Fibroblast of lung (primary cell): ENCODE data around the gene MAP3K2. TPM values are rescaled to one million over a fixed set of nuclear protein-coding genes. Genes with fewer than 3 reads are reported as not detected.

Experiments
- DNase-seq, 2 donors: peaks; one replicate each; pipeline versions ENCODE4 v3.0.0 to v3.0.0-alpha.2; 2010; ENCODE audit warnings: low read depth in 2 of 2
- H2AFZ ChIP-seq: 2 replicates; pipeline ENCODE4 v1.5.1; 2012; ENCODE audit warnings: low read length, control low read depth, inconsistent platforms
- H3K27ac ChIP-seq: 2 replicates; pipeline ENCODE4 v1.5.1; 2011; ENCODE audit warnings: low read length, control low read depth; ENCODE audit not compliant: insufficient read depth
- H3K27me3 ChIP-seq: 2 replicates; pipeline ENCODE4 v1.5.1; 2011; ENCODE audit warnings: mild to moderate bottlenecking, low read length; ENCODE audit not compliant: control insufficient read depth, insufficient read depth
- H3K36me3 ChIP-seq: 2 replicates; pipeline ENCODE4 v1.5.1; 2011; ENCODE audit warnings: low read length; ENCODE audit not compliant: control insufficient read depth, insufficient read depth
- H3K4me1 ChIP-seq: 2 replicates; pipeline ENCODE4 v1.5.1; 2011; ENCODE audit warnings: low read length; ENCODE audit not compliant: control insufficient read depth, insufficient read depth; ENCODE audit errors: extremely low read depth
- H3K4me2 ChIP-seq: 2 replicates; pipeline ENCODE4 v1.5.1; 2011; ENCODE audit warnings: low read length, control low read depth; ENCODE audit not compliant: insufficient read depth; ENCODE audit errors: extremely low read depth
- H3K4me3 ChIP-seq, 4 experiments: fragments of 200-600 bp in 1 of 4; sonication (generic) in 1 of 4; replicated peaks in 1 of 4; 2 replicates each; pipeline ENCODE4 v1.5.1; 2011 to 2016; ENCODE audit warnings: low read length in 4 of 4, low read depth in 3 of 4, mild to moderate bottlenecking in 3 of 4, control low read depth in 2 of 4, inconsistent platforms in 1 of 4, mixed read lengths in 1 of 4; ENCODE audit not compliant: insufficient read depth in 1 of 4; ENCODE audit errors: control extremely low read depth in 1 of 4
- H3K79me2 ChIP-seq: 2 replicates; pipeline ENCODE4 v1.5.1; 2012; ENCODE audit warnings: mild to moderate bottlenecking, low read length, inconsistent platforms; ENCODE audit not compliant: control insufficient read depth, insufficient read depth
- H3K9ac ChIP-seq: 2 replicates; pipeline ENCODE4 v1.5.1; 2011; ENCODE audit warnings: mild to moderate bottlenecking, low read length, control low read depth; ENCODE audit not compliant: insufficient read depth
- H3K9me3 ChIP-seq: 2 replicates; pipeline ENCODE4 v1.5.1; 2012; ENCODE audit warnings: low read depth, low read length; ENCODE audit not compliant: control insufficient read depth, insufficient read depth
- H4K20me1 ChIP-seq: 2 replicates; pipeline ENCODE4 v1.5.1; 2011; ENCODE audit warnings: low read length; ENCODE audit not compliant: control insufficient read depth, insufficient read depth; ENCODE audit errors: extremely low read depth
- EZH2 ChIP-seq: IDR thresholded peaks from 2 replicates; pipeline ENCODE4 v1.5.1; 2012; ENCODE audit warnings: low read length, control low read depth, mild to moderate bottlenecking; ENCODE audit errors: missing control alignments
- polyA plus RNA-seq, 2 donors: library from polyadenylated mRNA; depleted of rRNA in 1 of 2; stranded (reverse) in 1 of 2; unstranded in 1 of 2; fragments of >200 nt; gene quantifications; 2 replicates each; pipeline ENCODE4 v1.2.1, GENCODE V29; 2011 to 2012; ENCODE audit warnings: missing spikeins in 1 of 2
- total RNA-seq: library from RNA; depleted of rRNA; stranded (reverse); fragments of >200 nt; gene quantifications from 2 replicates; pipeline ENCODE4 v1.2.1, GENCODE V29; 2014
- TF ChIP-seq, protein P1 (sequence below), 2 donors: IDR thresholded peaks in 1 of 2; conservative IDR thresholded peaks in 1 of 2; 1 replicate in 1 of 2; 2 replicates in 1 of 2; pipeline ENCODE4 v1.5.1; 2011 to 2012; ENCODE audit warnings: low read length in 2 of 2, control low read depth in 1 of 2, inconsistent platforms in 1 of 2, low read depth in 1 of 2, mild to moderate bottlenecking in 1 of 2

Gene MAP3K2
- total and polyA plus RNA-seq, 2 donors (not counting 1 experiment from before 2014, with no cell fraction given), result 15.6 to 30.1 TPM

GRCh38 chr2:127389778-127390435 lies 2.1 kb upstream of the MAP3K2 start:
- peaks cover 17% of the 10 kb centered on the region for H3K79me2 ChIP-seq
- no peak for TF ChIP-seq EZH2
- TF ChIP-seq, protein P1, sequence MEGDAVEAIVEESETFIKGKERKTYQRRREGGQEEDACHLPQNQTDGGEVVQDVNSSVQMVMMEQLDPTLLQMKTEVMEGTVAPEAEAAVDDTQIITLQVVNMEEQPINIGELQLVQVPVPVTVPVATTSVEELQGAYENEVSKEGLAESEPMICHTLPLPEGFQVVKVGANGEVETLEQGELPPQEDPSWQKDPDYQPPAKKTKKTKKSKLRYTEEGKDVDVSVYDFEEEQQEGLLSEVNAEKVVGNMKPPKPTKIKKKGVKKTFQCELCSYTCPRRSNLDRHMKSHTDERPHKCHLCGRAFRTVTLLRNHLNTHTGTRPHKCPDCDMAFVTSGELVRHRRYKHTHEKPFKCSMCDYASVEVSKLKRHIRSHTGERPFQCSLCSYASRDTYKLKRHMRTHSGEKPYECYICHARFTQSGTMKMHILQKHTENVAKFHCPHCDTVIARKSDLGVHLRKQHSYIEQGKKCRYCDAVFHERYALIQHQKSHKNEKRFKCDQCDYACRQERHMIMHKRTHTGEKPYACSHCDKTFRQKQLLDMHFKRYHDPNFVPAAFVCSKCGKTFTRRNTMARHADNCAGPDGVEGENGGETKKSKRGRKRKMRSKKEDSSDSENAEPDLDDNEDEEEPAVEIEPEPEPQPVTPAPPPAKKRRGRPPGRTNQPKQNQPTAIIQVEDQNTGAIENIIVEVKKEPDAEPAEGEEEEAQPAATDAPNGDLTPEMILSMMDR (conservative IDR thresholded peaks at IDR 0.05 in 1 of 2, IDR thresholded peaks at IDR 0.05 in 1 of 2; ENCODE audit: low read depth in 1 of 2, low read length in 2 of 2), result no peak
- H3K4me3 ChIP-seq, result no peak overlapping the region
- H3K4me2 ChIP-seq, result no peak overlapping the region
- no peaks in the 10 kb centered on the region for H3K27me3 ChIP-seq
- H4K20me1 ChIP-seq, result no peaks in the 10 kb centered on the region
- no peak overlapping the region for H3K27ac ChIP-seq
- no peak overlapping the region for H2AFZ ChIP-seq
- H3K9me3 ChIP-seq, result no peaks in the 10 kb centered on the region
- no peak for DNase-seq
- no peaks in the 10 kb centered on the region for H3K4me1 ChIP-seq
- no peaks in the 10 kb centered on the region for H3K36me3 ChIP-seq
- no peak overlapping the region for H3K9ac ChIP-seq

- Histone ChIP-seq H4K20me1 (no peaks in the 10 kb centered on the region), H3K27ac (peak overlapping the region; percentile 36), H3K9me3 (no peaks in the 10 kb centered on the region), H3K36me3 (no peaks in the 10 kb centered on the region), H2AFZ (no peak overlapping the region), H3K4me3 (peak overlapping the region; percentile 34 to 70 (median 52)), H3K79me2 (peaks cover 23% of the 10 kb centered on the region), H3K4me2 (peak overlapping the region; percentile 92), H3K4me1 (no peaks in the 10 kb centered on the region), H3K9ac (peak overlapping the region; percentile 66), H3K27me3 (no peaks in the 10 kb centered on the region)
- no peak for DNase-seq
- TF ChIP-seq EZH2, result no peak
- TF ChIP-seq, protein P1 (conservative IDR thresholded peaks at IDR 0.05 in 1 of 2, IDR thresholded peaks at IDR 0.05 in 1 of 2; ENCODE audit: low read depth in 1 of 2, low read length in 2 of 2), result no peak
These were observed 819 bp upstream of the MAP3K2 start for GRCh38 chr2:127388423-127389164.

- no peaks in the 10 kb centered on the region for H3K9me3 ChIP-seq
- TF ChIP-seq, protein P1 (conservative IDR thresholded peaks at IDR 0.05 in 1 of 2, IDR thresholded peaks at IDR 0.05 in 1 of 2; ENCODE audit: low read depth in 1 of 2, low read length in 2 of 2), result no peak
- TF ChIP-seq EZH2, result no peak
- DNase-seq, result peak; percentile 90 to 93
- peaks cover 35% of the 10 kb centered on the region for H3K79me2 ChIP-seq
- peak overlapping the region; percentile 50 to 96 (median 81) for H3K4me3 ChIP-seq
- H3K27ac ChIP-seq, result peak overlapping the region; percentile 97
- peak overlapping the region; percentile 100 for H3K9ac ChIP-seq
- no peaks in the 10 kb centered on the region for H3K4me1 ChIP-seq
- H4K20me1 ChIP-seq, result no peaks in the 10 kb centered on the region
- H2AFZ ChIP-seq, result peak overlapping the region; percentile 25
- peak overlapping the region; percentile 83 for H3K4me2 ChIP-seq
- H3K27me3 ChIP-seq, result no peaks in the 10 kb centered on the region
- H3K36me3 ChIP-seq, result no peaks in the 10 kb centered on the region
These were observed 766 bp downstream of the MAP3K2 start for GRCh38 chr2:127386764-127387654.
